ENCODE data around the gene FBXO7.
"Not testable (repeated sequence)": the region's sequence is repeated elsewhere in the genome, so short reads cannot be mapped to it uniquely, and the experiment has no call there.

Gene FBXO7

GRCh38 chr22:32478552-32478951, 3.9 kb downstream of the FBXO7 start:
- not testable (repeated sequence) for ATAC-seq, H3K4me3 Mint-ChIP-seq, H3K27ac Mint-ChIP-seq, DNase-seq, H3K9me3 Mint-ChIP-seq, H3K27me3 Mint-ChIP-seq
- H3K4me1 Mint-ChIP-seq: peaks cover 24% of the 10 kb centered on the region

DNA sequence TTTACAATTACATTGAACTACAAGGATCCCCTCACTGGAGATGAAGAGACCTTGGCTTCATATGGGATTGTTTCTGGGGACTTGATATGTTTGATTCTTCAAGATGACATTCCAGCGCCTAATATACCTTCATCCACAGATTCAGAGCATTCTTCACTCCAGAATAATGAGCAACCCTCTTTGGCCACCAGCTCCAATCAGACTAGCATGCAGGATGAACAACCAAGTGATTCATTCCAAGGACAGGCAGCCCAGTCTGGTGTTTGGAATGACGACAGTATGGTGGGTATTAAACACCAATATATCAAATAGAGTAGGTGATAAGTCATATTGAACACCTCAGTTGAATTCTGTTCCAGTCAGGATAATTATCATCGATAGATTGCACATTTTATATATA, 4.4 kb downstream of the FBXO7 start:
- Mint-ChIP-seq H3K9me3 (no peaks in the 10 kb centered on the region), H3K4me3 (no peak overlapping the region), H3K27ac (no peak overlapping the region), H3K27me3 (no peaks in the 10 kb centered on the region), H3K4me1 (peaks cover 19% of the 10 kb centered on the region)
- DNase-seq (no peak), ATAC-seq (no peak)

GRCh38 chr22:32480238-32480637, 5.6 kb downstream of the FBXO7 start:
- H3K27me3 Mint-ChIP-seq: no peaks in the 10 kb centered on the region
- H3K9me3 Mint-ChIP-seq: no peaks in the 10 kb centered on the region
- peak in 1 of 2 donors; percentile 18 for DNase-seq
- peak overlapping the region; percentile 37 to 41 for H3K4me3 Mint-ChIP-seq
- H3K4me1 Mint-ChIP-seq: peaks cover 19% of the 10 kb centered on the region
- ATAC-seq: no peak
- peak overlapping the region; percentile 67 to 69 for H3K27ac Mint-ChIP-seq

- peak; percentile 100 for ATAC-seq
- no peak overlapping the region for H3K4me3 Mint-ChIP-seq
- H3K4me1 Mint-ChIP-seq: peaks cover 30% of the 10 kb centered on the region
- H3K27me3 Mint-ChIP-seq: no peaks in the 10 kb centered on the region
- peak; percentile 34 to 55 for DNase-seq
- H3K27ac Mint-ChIP-seq: no peak overlapping the region
- H3K9me3 Mint-ChIP-seq: no peaks in the 10 kb centered on the region
These were observed 8.1 kb downstream of the FBXO7 start for GRCh38 chr22:32482708-32483107.

DNA sequence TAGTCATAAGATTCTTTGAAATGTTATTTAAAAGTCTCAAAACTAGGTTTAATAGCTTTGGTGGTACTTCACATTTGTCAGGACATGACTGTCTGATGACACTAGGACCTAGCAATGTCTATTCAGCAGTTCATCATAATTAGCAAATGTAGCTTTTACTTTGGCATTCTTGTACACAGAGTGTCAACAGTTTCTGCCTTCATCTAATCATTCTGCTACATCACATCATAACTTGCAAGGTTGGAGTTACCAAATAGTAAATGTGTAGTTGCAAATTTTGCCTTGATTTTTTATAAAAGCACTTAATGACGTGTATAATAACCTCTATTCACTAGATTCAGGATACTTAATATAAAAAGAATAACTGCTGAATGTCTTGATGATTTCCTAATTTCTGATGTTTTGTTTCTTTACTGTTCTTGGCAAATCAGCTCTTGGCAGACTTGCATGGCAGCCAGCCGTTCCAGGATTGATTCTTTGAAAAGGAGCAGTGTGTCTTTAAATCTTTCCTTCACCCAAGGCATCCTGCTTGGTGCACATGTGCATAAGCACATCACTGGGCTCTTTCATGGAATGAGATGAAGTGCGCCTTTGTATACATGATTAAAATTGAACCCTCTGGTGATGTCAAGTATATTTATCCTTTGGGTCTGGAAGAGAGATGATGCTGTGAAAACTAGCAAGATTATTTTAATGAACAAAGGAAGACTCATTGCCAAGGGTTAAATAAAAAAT, 12.2 kb downstream of the FBXO7 start:
- no peak for DNase-seq
- no peak overlapping the region for H3K27ac Mint-ChIP-seq

GRCh38 chr22:32487461-32487860, 12.8 kb downstream of the FBXO7 start:
- ATAC-seq (no peak), DNase-seq (no peak)
- no peak overlapping the region for H3K4me3 Mint-ChIP-seq
- no peaks in the 10 kb centered on the region for H3K9me3 Mint-ChIP-seq
- no peaks in the 10 kb centered on the region for H3K27me3 Mint-ChIP-seq
- peaks cover 22% of the 10 kb centered on the region for H3K4me1 Mint-ChIP-seq
- no peak overlapping the region for H3K27ac Mint-ChIP-seq

More for the DNA sequence above, 12.2 kb downstream of the FBXO7 start:
- H3K27me3 Mint-ChIP-seq: no peaks in the 10 kb centered on the region
- no peak overlapping the region for H3K4me3 Mint-ChIP-seq
- H3K9me3 Mint-ChIP-seq: no peaks in the 10 kb centered on the region
- peaks cover 22% of the 10 kb centered on the region for H3K4me1 Mint-ChIP-seq
- no peak for ATAC-seq

GRCh38 chr22:32489377-32489776, 14.8 kb downstream of the FBXO7 start:
- ATAC-seq (no peak), DNase-seq (no peak)
- Mint-ChIP-seq H3K27me3 (no peaks in the 10 kb centered on the region), H3K4me3 (no peak overlapping the region), H3K27ac (peak overlapping the region; percentile 74 to 88), H3K9me3 (no peaks in the 10 kb centered on the region), H3K4me1 (peaks cover 22% of the 10 kb centered on the region)

DNA sequence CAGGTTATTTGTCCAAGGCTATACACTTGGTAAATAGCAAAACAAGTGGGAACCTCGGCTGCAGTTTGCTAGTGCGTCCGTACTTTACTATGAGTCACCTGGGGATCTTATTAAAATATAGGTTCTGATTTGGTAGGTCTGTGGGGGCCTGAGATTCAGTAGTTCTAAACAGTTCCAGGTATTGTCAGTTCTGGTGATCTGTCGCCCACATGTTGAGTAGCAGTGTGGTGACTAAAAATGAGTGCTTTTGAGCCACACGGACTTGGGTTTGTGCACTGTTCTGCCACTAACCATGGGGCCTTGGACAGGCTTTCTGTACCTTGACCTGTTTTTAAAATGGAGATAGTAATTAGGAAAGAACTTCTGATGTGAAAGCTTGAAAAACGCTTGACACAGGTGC, 15.7 kb downstream of the FBXO7 start:
- Mint-ChIP-seq H3K27ac (peak overlapping the region in 1 of 2 donors; percentile 42), H3K4me3 (no peak overlapping the region), H3K4me1 (peaks cover 22% of the 10 kb centered on the region), H3K27me3 (no peaks in the 10 kb centered on the region), H3K9me3 (no peaks in the 10 kb centered on the region)
- ATAC-seq (no peak), DNase-seq (no peak)

- peaks cover 11% of the 10 kb centered on the region for H3K4me1 Mint-ChIP-seq
- ATAC-seq (no peak), DNase-seq (no peak)
- no peaks in the 10 kb centered on the region for H3K9me3 Mint-ChIP-seq
- no peaks in the 10 kb centered on the region for H3K27me3 Mint-ChIP-seq
- H3K27ac Mint-ChIP-seq: no peak overlapping the region
- H3K4me3 Mint-ChIP-seq: no peak overlapping the region
These were observed 17.5 kb downstream of the FBXO7 start for GRCh38 chr22:32492111-32492510.

GRCh38 chr22:32493551-32493950, 18.9 kb downstream of the FBXO7 start:
- DNase-seq (no peak), ATAC-seq (no peak)
- no peaks in the 10 kb centered on the region for H3K9me3 Mint-ChIP-seq
- no peaks in the 10 kb centered on the region for H3K27me3 Mint-ChIP-seq
- peaks cover 8% of the 10 kb centered on the region for H3K4me1 Mint-ChIP-seq
- no peak overlapping the region for H3K4me3 Mint-ChIP-seq
- H3K27ac Mint-ChIP-seq: no peak overlapping the region

DNA sequence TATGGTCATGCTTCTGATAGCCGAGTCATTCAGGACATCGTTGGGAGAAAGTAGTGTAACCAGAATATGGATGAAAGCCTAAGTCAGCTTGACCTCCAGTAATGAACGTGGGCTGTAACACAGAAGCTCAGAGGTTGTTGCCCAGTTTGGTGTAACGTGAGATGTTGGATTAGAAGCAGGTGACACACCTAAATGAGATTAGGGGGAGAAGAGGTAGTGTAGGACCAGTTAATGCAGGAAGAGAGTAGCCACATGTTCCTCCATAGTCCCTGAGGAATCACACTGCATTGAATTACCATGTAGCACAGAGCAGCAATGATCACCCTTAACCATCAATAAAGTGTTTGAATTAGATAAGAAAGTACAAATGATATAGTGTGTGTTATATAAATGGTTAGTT, 20.4 kb downstream of the FBXO7 start:
- Mint-ChIP-seq H3K4me3 (no peak overlapping the region), H3K27ac (peak overlapping the region in 1 of 2 donors; percentile 31), H3K9me3 (no peaks in the 10 kb centered on the region), H3K4me1 (peaks cover 6% of the 10 kb centered on the region), H3K27me3 (no peaks in the 10 kb centered on the region)
- ATAC-seq (no peak), DNase-seq (no peak)

DNA sequence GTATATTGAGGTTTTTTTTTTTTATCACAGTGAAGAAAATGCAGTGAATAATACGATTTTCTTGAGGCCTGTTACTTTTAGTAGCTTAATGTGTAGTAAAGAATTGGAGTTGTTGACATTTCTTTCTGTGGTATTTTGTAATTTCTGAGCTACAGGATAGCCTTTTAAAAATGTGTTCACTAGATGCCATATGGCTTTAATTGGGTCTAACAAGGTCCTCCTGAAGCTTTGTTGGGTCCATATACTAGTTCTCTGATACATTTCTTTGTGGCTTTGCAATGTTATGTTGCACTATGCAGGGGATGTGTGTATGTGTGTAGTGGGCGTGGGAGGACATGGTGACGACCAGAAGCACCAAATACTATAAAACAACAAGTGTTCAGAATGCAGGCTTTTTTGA, 25.1 kb downstream of the FBXO7 start:
- no peak overlapping the region for H3K4me3 Mint-ChIP-seq
- H3K27me3 Mint-ChIP-seq: no peaks in the 10 kb centered on the region
- ATAC-seq (no peak), DNase-seq (no peak)
- H3K27ac Mint-ChIP-seq: peak overlapping the region in 1 of 2 donors; percentile 9
- H3K4me1 Mint-ChIP-seq: no peaks in the 10 kb centered on the region
- H3K9me3 Mint-ChIP-seq: no peaks in the 10 kb centered on the region

- H3K4me3 Mint-ChIP-seq: no peak overlapping the region
- no peaks in the 10 kb centered on the region for H3K4me1 Mint-ChIP-seq
- no peaks in the 10 kb centered on the region for H3K27me3 Mint-ChIP-seq
- no peaks in the 10 kb centered on the region for H3K9me3 Mint-ChIP-seq
- H3K27ac Mint-ChIP-seq: peak overlapping the region in 1 of 2 donors; percentile 8
- ATAC-seq: no peak
- DNase-seq: no peak
These were observed 27.5 kb downstream of the FBXO7 start for GRCh38 chr22:32501836-32502752.

GRCh38 chr22:32509045-32509444, 34.4 kb downstream of the FBXO7 start:
- Mint-ChIP-seq H3K4me3 (no peak overlapping the region), H3K9me3 (no peaks in the 10 kb centered on the region), H3K27me3 (no peaks in the 10 kb centered on the region), H3K27ac (peak overlapping the region in 1 of 2 donors; percentile 48), H3K4me1 (no peaks in the 10 kb centered on the region)
- ATAC-seq: no peak
- DNase-seq: no peak

- ATAC-seq (no peak), DNase-seq (no peak)
- Mint-ChIP-seq H3K27me3 (no peaks in the 10 kb centered on the region), H3K27ac (no peak overlapping the region), H3K4me1 (no peaks in the 10 kb centered on the region), H3K4me3 (no peak overlapping the region), H3K9me3 (no peaks in the 10 kb centered on the region)
These were observed 36.7 kb downstream of the FBXO7 start for GRCh38 chr22:32511274-32511673.

DNA sequence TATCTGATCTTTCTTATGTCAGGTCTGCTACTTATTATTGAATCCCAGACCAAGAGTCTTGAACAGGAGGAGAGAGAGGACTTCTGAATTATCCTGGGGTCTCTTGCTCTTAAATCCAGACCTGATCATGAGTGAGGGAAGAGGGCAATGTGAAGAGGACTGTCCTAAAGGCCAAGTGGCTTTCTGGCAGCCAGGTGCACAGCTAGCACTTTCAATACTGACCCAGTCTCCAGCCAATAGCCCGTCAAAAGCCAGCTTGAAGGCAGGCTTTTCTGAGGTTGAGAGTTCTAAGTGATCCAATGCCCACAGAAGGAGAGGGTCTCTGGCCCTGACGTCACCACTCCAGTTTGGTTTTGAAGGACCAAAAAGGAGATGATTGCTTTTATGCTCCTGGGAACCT, 37.2 kb downstream of the FBXO7 start:
- H3K27me3 Mint-ChIP-seq: no peaks in the 10 kb centered on the region
- H3K9me3 Mint-ChIP-seq: no peaks in the 10 kb centered on the region
- H3K4me3 Mint-ChIP-seq: no peak overlapping the region
- H3K27ac Mint-ChIP-seq: peak overlapping the region in 1 of 2 donors; percentile 61
- H3K4me1 Mint-ChIP-seq: no peaks in the 10 kb centered on the region
- ATAC-seq (no peak), DNase-seq (no peak)

Data from stimulated activated naive CD8-positive, alpha-beta T cell treated with anti-CD3 and anti-CD28 coated beads, Interleukin-15, amount 100 ng/mL, for 72 hours (primary cell).